ENCODE results near the gene RNASE7.

GRCh38 chr14:21016413-21017190 is 25.6 kb upstream of the RNASE7 start:
- TF ChIP-seq GATA3 (IDR thresholded peaks at IDR 0.05; ENCODE audit: low read depth, low read length) (no peak), GATA2 (IDR thresholded peaks at IDR 0.05; ENCODE audit: low read depth, low read length) (no peak)
